Fibroblast of lung (primary cell): ENCODE measurements around the gene ATG4C.

Experiments
- EZH2 ChIP-seq: IDR thresholded peaks from 2 replicates; pipeline ENCODE4 v1.5.1; 2012; ENCODE audit warnings: low read length, control low read depth, mild to moderate bottlenecking; ENCODE audit errors: missing control alignments
- TF ChIP-seq, protein P1 (sequence below), 2 donors: IDR thresholded peaks in 1 of 2; conservative IDR thresholded peaks in 1 of 2; 1 replicate in 1 of 2; 2 replicates in 1 of 2; pipeline ENCODE4 v1.5.1; 2011 to 2012; ENCODE audit warnings: low read length in 2 of 2, control low read depth in 1 of 2, inconsistent platforms in 1 of 2, low read depth in 1 of 2, mild to moderate bottlenecking in 1 of 2

- TF ChIP-seq, protein P1, sequence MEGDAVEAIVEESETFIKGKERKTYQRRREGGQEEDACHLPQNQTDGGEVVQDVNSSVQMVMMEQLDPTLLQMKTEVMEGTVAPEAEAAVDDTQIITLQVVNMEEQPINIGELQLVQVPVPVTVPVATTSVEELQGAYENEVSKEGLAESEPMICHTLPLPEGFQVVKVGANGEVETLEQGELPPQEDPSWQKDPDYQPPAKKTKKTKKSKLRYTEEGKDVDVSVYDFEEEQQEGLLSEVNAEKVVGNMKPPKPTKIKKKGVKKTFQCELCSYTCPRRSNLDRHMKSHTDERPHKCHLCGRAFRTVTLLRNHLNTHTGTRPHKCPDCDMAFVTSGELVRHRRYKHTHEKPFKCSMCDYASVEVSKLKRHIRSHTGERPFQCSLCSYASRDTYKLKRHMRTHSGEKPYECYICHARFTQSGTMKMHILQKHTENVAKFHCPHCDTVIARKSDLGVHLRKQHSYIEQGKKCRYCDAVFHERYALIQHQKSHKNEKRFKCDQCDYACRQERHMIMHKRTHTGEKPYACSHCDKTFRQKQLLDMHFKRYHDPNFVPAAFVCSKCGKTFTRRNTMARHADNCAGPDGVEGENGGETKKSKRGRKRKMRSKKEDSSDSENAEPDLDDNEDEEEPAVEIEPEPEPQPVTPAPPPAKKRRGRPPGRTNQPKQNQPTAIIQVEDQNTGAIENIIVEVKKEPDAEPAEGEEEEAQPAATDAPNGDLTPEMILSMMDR (conservative IDR thresholded peaks at IDR 0.05 in 1 of 2, IDR thresholded peaks at IDR 0.05 in 1 of 2; ENCODE audit: low read depth in 1 of 2, low read length in 2 of 2), result no peak
- no peak for TF ChIP-seq EZH2
These were observed 120.3 kb downstream of the ATG4C start for GRCh38 chr1:62903982-62904855.
